ENCODE data around the gene PDIA5.

DNA sequence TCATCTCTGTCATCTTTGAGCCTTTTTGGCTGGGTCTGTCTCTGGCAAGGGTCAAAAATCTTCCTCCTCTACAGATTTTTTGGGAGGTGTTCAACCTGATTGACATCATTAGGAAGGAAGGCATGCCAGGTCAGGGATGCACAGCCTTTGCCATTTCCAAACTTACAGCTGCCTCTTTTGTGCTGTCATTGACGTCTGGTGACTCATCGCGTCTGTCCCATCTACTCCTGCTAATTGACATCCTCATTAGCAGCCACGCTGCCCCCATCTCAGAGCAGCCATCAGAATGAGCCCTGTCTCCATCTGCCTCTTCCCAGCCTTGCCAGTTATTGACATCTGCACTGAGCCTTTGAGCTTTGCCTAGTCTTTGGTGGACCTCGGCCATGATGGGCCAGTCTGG lies 53.0 kb downstream of the PDIA5 start:
- TF ChIP-seq, protein P1, sequence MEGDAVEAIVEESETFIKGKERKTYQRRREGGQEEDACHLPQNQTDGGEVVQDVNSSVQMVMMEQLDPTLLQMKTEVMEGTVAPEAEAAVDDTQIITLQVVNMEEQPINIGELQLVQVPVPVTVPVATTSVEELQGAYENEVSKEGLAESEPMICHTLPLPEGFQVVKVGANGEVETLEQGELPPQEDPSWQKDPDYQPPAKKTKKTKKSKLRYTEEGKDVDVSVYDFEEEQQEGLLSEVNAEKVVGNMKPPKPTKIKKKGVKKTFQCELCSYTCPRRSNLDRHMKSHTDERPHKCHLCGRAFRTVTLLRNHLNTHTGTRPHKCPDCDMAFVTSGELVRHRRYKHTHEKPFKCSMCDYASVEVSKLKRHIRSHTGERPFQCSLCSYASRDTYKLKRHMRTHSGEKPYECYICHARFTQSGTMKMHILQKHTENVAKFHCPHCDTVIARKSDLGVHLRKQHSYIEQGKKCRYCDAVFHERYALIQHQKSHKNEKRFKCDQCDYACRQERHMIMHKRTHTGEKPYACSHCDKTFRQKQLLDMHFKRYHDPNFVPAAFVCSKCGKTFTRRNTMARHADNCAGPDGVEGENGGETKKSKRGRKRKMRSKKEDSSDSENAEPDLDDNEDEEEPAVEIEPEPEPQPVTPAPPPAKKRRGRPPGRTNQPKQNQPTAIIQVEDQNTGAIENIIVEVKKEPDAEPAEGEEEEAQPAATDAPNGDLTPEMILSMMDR (conservative IDR thresholded peaks at IDR 0.05; ENCODE audit: low read length): no peak
- TF ChIP-seq EZH2phosphoT487 (IDR thresholded peaks at IDR 0.05; ENCODE audit: borderline replicate concordance): no peak

Data from Loucy (cell line).